ENCODE data around the gene MAS1.

- TF ChIP-seq POLR2A (IDR thresholded peaks at IDR 0.05) (no peak), CTCF (IDR thresholded peaks at IDR 0.05) (no peak), EP300 (IDR thresholded peaks at IDR 0.05) (no peak)
Measured at GRCh38 chr6:159862103-159862502, 28.7 kb upstream of the MAS1 start.

All from ovary (tissue), 3 donors.